Hematopoietic multipotent progenitor cell treated with erythropoietin and hydrocortisone succinate and interleukin-3 and kit ligand, for 6 days (in vitro differentiated cells): ENCODE results near the gene ANKRD44.

Experiments
- DNase-seq: peaks from one replicate; pipeline ENCODE4 v3.0.0-alpha.2; 2015

ANKRD44 gene

GRCh38 chr2:197101519-197101918, 209.1 kb downstream of the ANKRD44 start:
- no peak for DNase-seq

GRCh38 chr2:197097578-197098366, 212.8 kb downstream of the ANKRD44 start:
- DNase-seq = no peak

- no peak for DNase-seq
Measured at GRCh38 chr2:197096649-197097048, 213.9 kb downstream of the ANKRD44 start.

- no peak for DNase-seq
Measured at GRCh38 chr2:197092431-197092830, 218.1 kb downstream of the ANKRD44 start.

- no peak for DNase-seq
Measured at GRCh38 chr2:197090742-197091367, 219.7 kb downstream of the ANKRD44 start.

GRCh38 chr2:197089655-197090054, 220.9 kb downstream of the ANKRD44 start:
- DNase-seq = no peak

- no peak for DNase-seq
Measured at GRCh38 chr2:197088694-197089093, 221.9 kb downstream of the ANKRD44 start.

- DNase-seq = no peak
Measured at GRCh38 chr2:197086500-197086899, 224.1 kb downstream of the ANKRD44 start.

GRCh38 chr2:197085665-197086064, 224.9 kb downstream of the ANKRD44 start:
- DNase-seq = no peak

- DNase-seq = peak; percentile 5
Measured at GRCh38 chr2:197081294-197081693, 229.3 kb downstream of the ANKRD44 start.

- DNase-seq = no peak
Measured at GRCh38 chr2:197080578-197081216, 229.9 kb downstream of the ANKRD44 start.

GRCh38 chr2:197079832-197080555, 230.6 kb downstream of the ANKRD44 start:
- DNase-seq = no peak

- DNase-seq = no peak
Measured at GRCh38 chr2:197079414-197079813, 231.2 kb downstream of the ANKRD44 start.

- no peak for DNase-seq
Measured at GRCh38 chr2:197078535-197078934, 232.0 kb downstream of the ANKRD44 start.

- DNase-seq = no peak
Measured at GRCh38 chr2:197077336-197077735, 233.2 kb downstream of the ANKRD44 start.

GRCh38 chr2:197076652-197077051, 233.9 kb downstream of the ANKRD44 start:
- no peak for DNase-seq

- peak; percentile 41 for DNase-seq
Measured at GRCh38 chr2:197075754-197076337, 234.7 kb downstream of the ANKRD44 start.

- DNase-seq = no peak
Measured at GRCh38 chr2:197075281-197075680, 235.3 kb downstream of the ANKRD44 start.

GRCh38 chr2:197073701-197074433, 236.7 kb downstream of the ANKRD44 start:
- no peak for DNase-seq

- no peak for DNase-seq
Measured at GRCh38 chr2:197073270-197073669, 237.3 kb downstream of the ANKRD44 start.

GRCh38 chr2:197072533-197072932, 238.0 kb downstream of the ANKRD44 start:
- no peak for DNase-seq

- DNase-seq = no peak
Measured at GRCh38 chr2:197071790-197072436, 238.7 kb downstream of the ANKRD44 start.
